Right atrium auricular region (tissue), 2 donors: ENCODE results near the gene UNC5CL. TPM values are rescaled to one million over a fixed set of nuclear protein-coding genes. Genes with fewer than 3 reads are reported as not detected.
A peak's percentile ranks its signal among the peaks of the same experiment; 100 is the strongest.

Experiments
- DNase-seq: peaks from one replicate; pipeline ENCODE4 v3.0.0-alpha.2; 2019; ENCODE audit warnings: low spot score
- H3K27ac ChIP-seq, 2 donors: fragments of 200-600 bp; sonication (generic); 1 replicate in 1 of 2; 2 replicates in 1 of 2; pipeline ENCODE4 v1.5.1; 2016 to 2019
- H3K27me3 ChIP-seq, 2 donors: fragments of 200-600 bp; sonication (generic); one replicate each; pipeline versions ENCODE4 v1.5.1 to v1.6.0; 2017 to 2019
- H3K36me3 ChIP-seq: fragments of 200-600 bp; sonication (generic); one replicate; pipeline ENCODE4 v1.5.1; 2016
- H3K4me1 ChIP-seq, 2 donors: fragments of 200-600 bp; sonication (generic); one replicate each; pipeline versions ENCODE4 v1.5.1 to v1.6.0; 2017 to 2019
- H3K4me3 ChIP-seq, 2 donors: fragments of 200-600 bp; sonication (generic); 1 replicate in 1 of 2; 2 replicates in 1 of 2; pipeline ENCODE4 v1.5.1; 2017 to 2019; ENCODE audit warnings: mild to moderate bottlenecking in 1 of 2, moderate library complexity in 1 of 2
- H3K9me3 ChIP-seq, 2 donors: fragments of 200-600 bp; sonication (generic); one replicate each; pipeline ENCODE4 v1.5.1; 2019
- total RNA-seq, 2 donors: library from RNA; depleted of rRNA; stranded (reverse); fragments of >200 nt; gene quantifications; one replicate each; pipeline ENCODE4 v1.1.0, GENCODE V29; 2016
- TF ChIP-seq, protein P1 (sequence below), 2 donors: fragments of 200-600 bp; sonication (generic); IDR thresholded peaks; one replicate each; pipeline ENCODE4 v1.5.1; 2019; ENCODE audit warnings: antibody characterized with exemption in 2 of 2

UNC5CL gene
- total RNA-seq, 2 donors from 2014 or later, result 0.43 to 0.96 TPM

DNA sequence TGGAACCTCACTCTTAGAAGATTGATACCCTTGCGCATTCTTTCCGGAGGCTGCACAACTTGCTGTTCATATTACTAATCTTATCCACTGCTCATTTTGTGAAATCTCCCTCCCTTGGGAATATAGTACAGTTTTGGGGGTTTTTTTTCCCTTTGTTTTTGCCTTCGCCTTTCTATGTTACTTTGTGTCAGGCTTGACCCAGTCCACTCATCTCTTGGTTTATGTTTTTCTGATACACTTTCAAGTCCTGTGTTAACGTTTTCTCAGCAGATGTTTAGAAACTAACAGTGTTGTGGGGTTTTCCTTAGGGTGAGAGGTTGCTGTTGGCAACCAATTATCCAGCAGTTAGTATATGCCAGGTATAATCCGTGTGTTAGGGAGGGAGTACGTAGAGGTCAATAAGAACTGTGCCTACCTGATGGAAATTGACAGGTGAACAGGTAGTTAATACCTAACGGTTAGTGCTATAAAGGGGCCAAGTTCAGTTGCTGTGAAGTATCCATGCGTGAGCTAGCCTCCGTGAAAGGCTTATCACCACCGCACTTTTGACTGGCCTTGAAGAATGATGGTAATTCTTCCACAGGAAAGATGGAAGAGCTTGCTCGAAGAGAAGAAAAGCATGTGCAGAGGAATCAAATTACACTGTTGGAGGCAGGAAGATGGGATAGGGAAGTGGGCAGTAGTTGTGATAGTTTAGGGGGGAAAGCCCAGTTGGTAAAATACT lies 35.1 kb upstream of the UNC5CL start:
- TF ChIP-seq, protein P1, sequence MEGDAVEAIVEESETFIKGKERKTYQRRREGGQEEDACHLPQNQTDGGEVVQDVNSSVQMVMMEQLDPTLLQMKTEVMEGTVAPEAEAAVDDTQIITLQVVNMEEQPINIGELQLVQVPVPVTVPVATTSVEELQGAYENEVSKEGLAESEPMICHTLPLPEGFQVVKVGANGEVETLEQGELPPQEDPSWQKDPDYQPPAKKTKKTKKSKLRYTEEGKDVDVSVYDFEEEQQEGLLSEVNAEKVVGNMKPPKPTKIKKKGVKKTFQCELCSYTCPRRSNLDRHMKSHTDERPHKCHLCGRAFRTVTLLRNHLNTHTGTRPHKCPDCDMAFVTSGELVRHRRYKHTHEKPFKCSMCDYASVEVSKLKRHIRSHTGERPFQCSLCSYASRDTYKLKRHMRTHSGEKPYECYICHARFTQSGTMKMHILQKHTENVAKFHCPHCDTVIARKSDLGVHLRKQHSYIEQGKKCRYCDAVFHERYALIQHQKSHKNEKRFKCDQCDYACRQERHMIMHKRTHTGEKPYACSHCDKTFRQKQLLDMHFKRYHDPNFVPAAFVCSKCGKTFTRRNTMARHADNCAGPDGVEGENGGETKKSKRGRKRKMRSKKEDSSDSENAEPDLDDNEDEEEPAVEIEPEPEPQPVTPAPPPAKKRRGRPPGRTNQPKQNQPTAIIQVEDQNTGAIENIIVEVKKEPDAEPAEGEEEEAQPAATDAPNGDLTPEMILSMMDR (IDR thresholded peaks at IDR 0.05), result no peak
- DNase-seq, result no peak
- Histone ChIP-seq H3K36me3 (peaks cover under 1% of the 10 kb centered on the region), H3K27ac (peak overlapping the region; percentile 99 to 100), H3K4me3 (peak overlapping the region; percentile 88 to 90), H3K4me1 (peaks cover 0 to 37% of the 10 kb centered on the region in 2 donors), H3K9me3 (no peaks in the 10 kb centered on the region), H3K27me3 (no peaks in the 10 kb centered on the region)

DNA sequence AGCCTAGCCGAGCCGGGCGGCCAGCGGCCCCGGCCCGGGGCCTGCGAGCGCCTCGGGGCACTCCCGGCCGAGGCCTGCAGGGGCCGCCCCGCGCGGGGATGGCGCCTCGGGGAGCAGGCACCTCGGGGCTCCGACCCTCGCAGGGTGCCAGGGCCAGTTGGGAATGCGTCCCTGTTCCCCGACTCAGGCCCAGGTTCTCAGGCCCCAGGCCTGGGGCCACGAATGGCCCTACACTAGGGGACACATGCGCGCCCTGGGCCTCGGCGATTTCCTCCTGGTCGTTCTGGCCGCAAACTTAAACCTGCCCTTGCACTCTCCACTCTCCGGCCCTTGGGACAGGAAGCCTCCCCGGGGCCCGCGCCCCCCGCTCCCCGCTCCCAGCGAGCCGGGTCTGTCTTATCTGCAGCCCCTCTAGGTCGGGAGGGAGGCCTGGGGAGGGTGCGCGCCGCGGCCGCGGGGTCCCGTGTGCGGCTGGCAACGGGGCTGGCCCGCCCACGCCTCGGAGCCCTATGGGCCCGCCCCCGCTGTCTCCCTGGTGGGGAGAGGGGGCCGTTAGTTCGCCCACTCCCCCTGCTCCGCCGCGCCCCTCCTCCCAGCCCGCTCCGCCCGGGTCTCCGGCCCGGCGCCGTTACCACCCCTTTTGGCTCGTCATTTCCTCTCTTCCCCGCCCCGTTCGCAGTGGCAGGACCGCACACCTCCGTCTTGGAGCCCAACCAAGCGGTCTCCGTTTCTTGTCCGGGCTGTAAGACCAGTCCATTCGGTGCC lies 34.4 kb upstream of the UNC5CL start:
- Histone ChIP-seq H3K4me1 (peaks cover 0 to 37% of the 10 kb centered on the region in 2 donors), H3K27me3 (no peaks in the 10 kb centered on the region), H3K27ac (peak overlapping the region; percentile 99 to 100), H3K36me3 (peaks cover 7% of the 10 kb centered on the region), H3K4me3 (peak overlapping the region; percentile 88 to 90), H3K9me3 (no peaks in the 10 kb centered on the region)
- DNase-seq, result peak; percentile 83
- TF ChIP-seq, protein P1 (IDR thresholded peaks at IDR 0.05), result peak in 1 of 2 donors; percentile 2

DNA sequence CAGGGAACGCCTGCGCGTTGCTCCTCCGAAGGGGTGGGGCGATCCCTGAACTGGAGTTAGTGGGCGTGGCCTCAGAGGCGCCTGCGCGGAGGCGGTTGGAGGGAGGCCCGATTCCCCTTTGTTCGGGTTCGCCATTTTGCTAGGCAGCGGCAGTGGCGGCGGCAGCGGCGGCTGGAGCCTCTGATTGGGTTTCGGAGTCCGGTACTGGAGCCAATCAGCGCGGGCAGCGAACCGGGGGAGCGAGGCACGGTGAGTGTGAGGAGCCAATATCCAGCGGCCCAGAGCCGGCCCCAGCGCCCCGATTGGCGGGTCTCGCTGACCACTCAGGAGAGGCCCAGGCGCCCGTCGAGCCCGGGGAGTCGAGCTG lies 33.8 kb upstream of the UNC5CL start, which contains the start of gene NFYA:
TSS of gene NFYA (plus strand) at position 139 of the 367 bp plus-strand sequence. CDS start 6,116 bp downstream, outside the sequence.
- TF ChIP-seq, protein P1 (IDR thresholded peaks at IDR 0.05), result no peak
- Histone ChIP-seq H3K36me3 (peaks cover 11% of the 10 kb centered on the region), H3K4me3 (peak within 1 kb of the TSS; percentile 88 to 90), H3K4me1 (peaks cover 0 to 37% of the 10 kb centered on the region in 2 donors), H3K9me3 (no peaks in the 10 kb centered on the region), H3K27me3 (no peaks in the 10 kb centered on the region), H3K27ac (peak within 1 kb of the TSS; percentile 99 to 100)
- DNase-seq, result no peak

DNA sequence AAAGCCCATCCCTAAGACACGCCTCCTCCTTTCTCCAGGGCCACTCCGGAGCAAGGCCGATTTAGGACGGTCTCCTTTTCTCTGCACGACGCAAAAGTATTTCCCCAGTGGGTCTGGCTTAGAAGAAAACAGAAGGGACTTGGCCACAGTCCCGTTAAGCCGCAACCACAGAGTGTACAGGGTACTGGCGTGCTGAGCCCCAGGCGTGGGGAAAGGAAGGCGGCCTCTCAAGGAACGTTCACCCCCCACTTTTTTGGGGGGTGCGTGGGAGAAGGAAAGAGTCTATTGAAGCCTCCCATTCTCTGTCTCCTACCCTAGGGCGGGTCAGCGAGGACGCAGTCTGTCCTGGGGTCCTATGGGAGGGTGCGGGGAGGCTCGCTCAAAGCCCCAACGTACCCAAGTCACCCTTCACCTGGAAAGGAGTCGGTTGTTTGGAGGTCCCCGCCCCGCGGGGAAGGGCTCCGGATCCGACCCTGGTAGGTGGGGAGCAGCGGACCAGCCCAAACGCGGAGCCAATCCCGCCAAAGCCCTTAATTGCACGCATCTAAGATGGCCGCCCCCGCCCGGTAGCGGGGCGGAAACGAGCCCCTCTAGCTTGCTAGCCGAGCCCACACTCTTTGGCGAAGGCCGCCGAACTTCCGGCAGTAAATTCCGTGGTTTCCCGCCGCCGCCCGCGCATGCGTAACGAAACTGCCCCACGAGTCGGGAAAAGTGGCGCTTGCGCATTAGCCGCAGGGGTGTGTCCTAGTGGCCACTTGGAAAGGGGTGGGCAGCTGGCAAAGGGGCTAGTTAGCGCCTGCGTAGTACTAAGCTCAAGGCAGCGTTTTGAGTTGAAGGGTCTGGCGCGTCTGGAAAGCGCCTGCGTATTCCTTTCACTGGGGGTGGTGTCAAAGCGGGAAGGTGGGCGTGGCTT lies 33.2 kb upstream of the UNC5CL start, which contains the start of gene OARD1:
TSS of gene OARD1 (minus strand) at position 434 of the 913 bp plus-strand sequence. CDS start 722 bp downstream, outside the sequence.
- Histone ChIP-seq H3K9me3 (no peaks in the 10 kb centered on the region), H3K36me3 (peaks cover 17% of the 10 kb centered on the region), H3K27ac (peak within 1 kb of the TSS; percentile 99 to 100), H3K27me3 (no peaks in the 10 kb centered on the region), H3K4me1 (peaks cover 0 to 37% of the 10 kb centered on the region in 2 donors), H3K4me3 (peak within 1 kb of the TSS; percentile 88 to 90)
- TF ChIP-seq, protein P1 (IDR thresholded peaks at IDR 0.05), result no peak
- DNase-seq, result peak; percentile 100

DNA sequence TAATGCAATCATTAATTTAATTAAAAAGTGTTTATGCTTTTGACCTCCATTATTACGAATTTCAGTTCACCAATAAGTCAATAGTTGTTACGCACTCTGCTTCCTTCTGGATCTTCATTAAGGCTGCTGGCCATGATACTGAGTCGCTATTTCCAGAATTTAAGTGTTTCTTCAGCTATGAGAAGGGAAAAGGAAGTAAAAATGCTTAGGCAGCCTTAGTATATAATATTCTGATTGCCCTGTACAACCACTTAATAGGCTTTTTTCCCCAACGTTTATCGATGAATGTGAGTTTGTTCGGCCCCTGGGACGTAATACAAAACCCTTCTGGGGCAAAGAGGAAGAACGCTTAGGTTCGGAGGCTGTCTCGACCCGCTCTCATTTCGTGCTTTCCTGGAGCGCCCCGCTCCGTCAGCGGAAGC lies 32.5 kb upstream of the UNC5CL start:
- no peaks in the 10 kb centered on the region for H3K27me3 ChIP-seq
- no peak for DNase-seq
- peaks cover 0 to 40% of the 10 kb centered on the region in 2 donors for H3K4me1 ChIP-seq

More for the DNA sequence above, 32.5 kb upstream of the UNC5CL start:
- H3K27ac ChIP-seq, result peak overlapping the region; percentile 99 to 100
- H3K9me3 ChIP-seq, result no peaks in the 10 kb centered on the region
- peak overlapping the region; percentile 88 to 90 for H3K4me3 ChIP-seq
- H3K36me3 ChIP-seq, result peaks cover 20% of the 10 kb centered on the region
- TF ChIP-seq, protein P1 (IDR thresholded peaks at IDR 0.05), result peak in 1 of 2 donors; percentile 23
